Kidney glomerular epithelial cell (primary cell): ENCODE results near the gene PTPRU.
"Not testable (repeated sequence)": the region's sequence is repeated elsewhere in the genome, so short reads cannot be mapped to it uniquely, and the experiment has no call there.

Experiments
- DNase-seq: peaks from one replicate; lab custom pipeline; 2025; lab: John Stamatoyannopoulos, UW

Gene PTPRU

GRCh38 chr1:29222260-29222659, 14.1 kb upstream of the PTPRU start:
- not testable (repeated sequence) for DNase-seq

DNA sequence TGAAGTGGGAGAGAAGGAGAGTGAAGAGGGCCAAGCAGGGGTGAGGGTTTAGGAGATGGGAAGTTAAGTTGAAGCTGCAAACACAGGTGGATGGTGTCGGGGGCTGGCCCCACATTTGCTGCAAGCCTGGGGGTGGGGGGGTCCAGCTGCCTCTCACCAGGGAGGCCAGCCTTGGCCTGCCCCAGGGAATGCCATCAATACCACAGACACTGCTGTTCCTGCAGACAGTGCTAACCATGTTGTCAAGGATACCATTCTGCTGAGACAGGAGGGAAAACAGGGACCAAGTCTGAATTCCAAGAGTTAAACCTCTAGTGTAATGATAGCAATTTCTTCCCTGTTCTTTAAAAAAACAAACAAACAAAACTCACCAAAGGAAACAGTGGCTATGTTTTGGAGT, 13.6 kb upstream of the PTPRU start:
- DNase-seq = no peak

GRCh38 chr1:29223521-29223920, 12.8 kb upstream of the PTPRU start:
- DNase-seq = no peak

DNA sequence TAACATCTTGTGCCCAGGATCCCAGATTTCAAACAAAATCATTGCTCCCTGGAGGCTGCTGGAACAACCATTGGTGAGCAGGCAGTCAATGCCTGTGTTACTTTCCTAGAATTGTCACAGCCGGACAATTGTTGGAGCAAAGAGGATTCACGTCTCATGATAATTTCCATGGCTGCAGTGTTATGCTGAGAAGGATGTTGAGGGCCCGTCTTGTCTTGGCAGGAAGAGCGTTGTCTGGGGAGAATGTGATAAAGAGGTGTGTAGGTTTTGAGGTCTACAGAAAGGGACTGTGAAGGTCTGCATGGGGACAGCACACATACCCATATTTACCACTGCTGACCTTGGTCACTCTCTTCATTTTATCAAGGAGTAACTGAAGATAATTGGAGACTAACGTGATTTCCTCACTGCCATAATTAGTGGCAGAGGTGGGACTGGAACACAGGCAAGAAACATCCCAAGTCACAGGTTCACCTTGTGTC, 11.9 kb upstream of the PTPRU start:
- DNase-seq = no peak

- no peak for DNase-seq
These were observed 11.0 kb upstream of the PTPRU start for GRCh38 chr1:29225361-29225760.

- no peak for DNase-seq
These were observed 8.8 kb upstream of the PTPRU start for GRCh38 chr1:29227511-29227910.

DNA sequence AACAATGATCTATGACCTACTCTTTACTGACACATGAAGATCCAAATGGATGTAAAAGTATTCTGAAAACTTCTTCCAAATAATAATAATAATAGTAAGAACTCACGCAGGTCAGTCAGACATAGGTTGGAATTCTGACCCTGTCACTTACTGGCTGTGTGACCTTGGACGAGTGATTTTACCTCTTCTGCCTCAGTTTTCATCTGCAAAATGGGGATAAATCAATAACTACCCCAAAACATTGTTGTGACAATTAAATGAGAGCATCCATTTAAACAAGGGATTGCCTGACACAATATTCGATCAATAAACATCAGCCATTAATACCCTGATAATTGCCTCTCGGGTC, 6.1 kb upstream of the PTPRU start:
- no peak for DNase-seq

- peak; percentile 73 for DNase-seq
These were observed 5.6 kb upstream of the PTPRU start, which contains the start of gene MECR for GRCh38 chr1:29230553-29231378. Gene MECR, minus strand, starts transcription at chr1:29230934. Its CDS starts 28 bp downstream, at chr1:29230906.

GRCh38 chr1:29232387-29232786, 3.9 kb upstream of the PTPRU start:
- no peak for DNase-seq

GRCh38 chr1:29233693-29234092, 2.6 kb upstream of the PTPRU start:
- DNase-seq = no peak

DNA sequence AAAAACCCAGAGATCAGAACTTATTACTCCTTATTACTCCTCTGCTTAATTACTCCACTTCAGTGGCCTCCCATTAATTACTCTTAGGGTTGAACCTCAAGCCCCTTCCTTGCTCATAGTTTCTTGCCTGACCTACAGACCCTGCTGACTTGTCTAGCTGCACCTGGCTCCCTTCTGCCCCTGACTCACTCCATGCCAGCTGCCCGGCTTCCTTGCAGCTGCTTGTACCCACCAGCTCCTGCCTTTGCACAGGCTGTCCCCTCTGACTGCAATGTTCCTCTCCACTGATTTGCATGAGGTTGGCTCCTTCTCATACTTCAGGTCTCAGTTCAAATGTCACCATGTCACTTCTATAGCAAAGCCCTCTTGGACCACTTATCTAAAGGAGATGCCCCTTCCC, 1.9 kb upstream of the PTPRU start:
- no peak for DNase-seq

GRCh38 chr1:29234881-29235280, 1.4 kb upstream of the PTPRU start:
- not testable (repeated sequence) for DNase-seq

GRCh38 chr1:29236712-29237128, 398 bp downstream of the PTPRU start:
- DNase-seq = no peak

- peak; percentile 25 for DNase-seq
These were observed 953 bp downstream of the PTPRU start for GRCh38 chr1:29237129-29237821.

- DNase-seq = no peak
These were observed 1.7 kb downstream of the PTPRU start for GRCh38 chr1:29237852-29238619.

GRCh38 chr1:29238620-29239002, 2.3 kb downstream of the PTPRU start:
- DNase-seq = no peak

DNA sequence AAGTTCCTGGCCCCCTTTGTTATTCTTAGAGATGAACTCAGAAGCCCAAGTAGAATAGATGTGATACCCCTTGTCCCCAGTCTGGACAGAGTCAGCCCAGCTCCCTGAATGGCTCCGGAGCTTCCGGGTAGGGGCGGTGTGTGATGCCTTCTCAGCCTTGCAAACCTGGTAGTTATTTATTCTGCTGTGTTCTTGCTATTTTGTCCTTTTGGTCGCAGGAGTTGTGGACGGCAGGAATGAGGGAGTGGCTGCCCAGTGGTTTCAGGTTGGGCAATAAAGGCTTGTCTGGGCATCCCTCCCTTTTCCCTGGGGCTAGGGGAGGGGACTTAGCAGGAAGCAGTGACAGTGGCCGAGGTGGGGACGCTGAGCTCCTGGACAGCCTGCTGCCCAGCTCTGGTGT, 2.8 kb downstream of the PTPRU start:
- DNase-seq = no peak

DNA sequence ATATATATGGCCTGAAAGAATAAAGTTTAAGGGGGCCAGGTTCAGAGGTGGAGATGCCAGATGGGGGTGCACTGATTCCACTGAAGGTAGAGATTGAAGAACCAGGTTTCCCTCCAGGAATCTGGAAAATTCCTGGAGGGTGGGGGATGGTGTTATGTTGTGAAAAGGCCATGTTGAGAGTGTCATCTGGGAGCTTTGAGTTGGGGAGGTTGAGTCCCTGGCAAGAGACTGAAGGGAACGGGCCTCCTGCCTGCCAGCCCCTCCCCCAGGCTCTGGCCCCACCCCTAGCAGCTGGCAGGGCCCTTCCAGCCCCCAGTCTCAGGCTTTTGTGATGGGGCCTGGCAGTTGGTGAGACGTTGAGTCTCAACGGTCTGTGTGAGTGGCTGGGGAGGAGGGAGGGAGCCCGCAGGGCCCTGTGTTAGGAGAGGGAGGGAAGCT, 4.1 kb downstream of the PTPRU start:
- no peak for DNase-seq

DNA sequence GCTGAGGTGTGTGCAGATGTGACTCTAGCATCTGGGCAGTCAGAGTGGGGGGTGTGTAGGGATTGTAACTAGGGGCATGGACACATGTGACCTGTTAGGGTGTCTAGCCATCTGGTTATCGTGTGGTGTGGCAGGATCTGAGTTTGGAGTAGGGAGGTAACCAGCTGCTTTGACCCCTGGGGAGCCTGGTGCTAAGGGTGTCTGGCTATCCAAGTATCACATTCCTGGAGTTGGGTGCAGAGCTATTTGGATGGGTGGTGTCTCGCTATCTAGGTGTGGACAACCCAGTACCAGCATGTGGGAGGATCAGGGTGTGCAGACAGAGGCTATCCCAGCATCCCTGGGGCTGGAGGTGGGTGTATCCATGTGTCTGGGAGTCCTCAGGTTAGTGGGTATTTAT, 4.7 kb downstream of the PTPRU start:
- DNase-seq = no peak

GRCh38 chr1:29243023-29243870, 6.9 kb downstream of the PTPRU start:
- no peak for DNase-seq

- no peak for DNase-seq
These were observed 7.5 kb downstream of the PTPRU start for GRCh38 chr1:29243871-29244200.

DNA sequence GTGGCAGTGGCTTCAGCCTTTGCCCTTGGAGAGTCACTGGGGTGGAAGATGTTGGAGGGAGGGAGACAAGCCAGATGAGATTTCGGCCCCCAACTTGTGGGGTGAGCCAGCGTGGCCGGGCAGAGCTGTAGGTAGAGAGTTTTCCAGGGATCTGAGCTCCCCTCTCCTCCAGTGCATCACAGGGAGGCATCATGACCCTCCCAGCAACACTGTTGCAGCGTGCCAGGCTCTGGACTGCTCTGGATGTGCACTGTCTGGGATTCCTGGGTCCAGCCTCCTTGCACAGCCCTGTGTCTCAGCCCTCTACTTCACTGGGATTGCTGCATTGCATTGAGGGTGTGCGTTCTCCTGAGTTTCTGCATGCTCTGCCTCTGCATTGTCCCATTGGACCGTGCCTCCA, 8.9 kb downstream of the PTPRU start:
- no peak for DNase-seq
